HepG2 (cell line): ENCODE results near the gene CNTN4. TPM values are rescaled to one million over a fixed set of nuclear protein-coding genes. Genes with fewer than 3 reads are reported as not detected.

Experiments used
- ATAC-seq: fragments of 200-7000 bp; cut with Tn5 transposase; 3 replicates; pipeline ENCODE4 v1.9.1; 2020; ENCODE audit warnings: mild to moderate bottlenecking, moderate library complexity
- BruUV-seq: library from RNA; stranded (reverse); fragments of 400-500 nt; replicated peaks from 2 replicates; lab custom pipeline; 2021; lab: Mats Ljungman, UMichigan
- CTCF ChIA-PET: fragments of 300-600 bp; formaldehyde crosslinking; extraction: SDS; loops from one replicate; lab custom pipeline; 2021; ENCODE audit warnings: low total read pairs, inconsistent platforms, low intra/inter-chr PET ratio; lab: Yijun Ruan, JAX
- POLR2A ChIA-PET: fragments of 350-600 bp; sonication (Branson Sonifier 250); formaldehyde crosslinking; loops from one replicate; lab custom pipeline; 2020; ENCODE audit warnings: antibody characterized with exemption, inconsistent platforms; lab: Yijun Ruan, JAX
- DNase-seq: peaks from one replicate; pipeline ENCODE4 v3.0.0-alpha.2; 2015; ENCODE audit warnings: low spot score
- FAIRE-seq: peaks from 3 replicates; lab custom pipeline; 2011; peaks lifted over from hg19 to GRCh38; lab: Jason Lieb, UNC
- H2AFZ ChIP-seq: one replicate; pipeline ENCODE4 v1.6.1; 2011; ENCODE audit warnings: low read length, inconsistent platforms
- H3K27ac ChIP-seq: fragments of 300-600 bp; 3 replicates; pipeline ENCODE4 v1.8.0; 2011; ENCODE audit warnings: mixed run types, mild to moderate bottlenecking, mixed read lengths, low read length, inconsistent platforms; ENCODE audit not compliant: insufficient read depth; ENCODE audit errors: extremely low read length
- H3K27me3 ChIP-seq, 2 experiments: fragments of 200-600 bp in 1 of 2; 2 replicates in 1 of 2; 3 replicates in 1 of 2; pipeline versions ENCODE4 v1.6.0 to v1.8.0; 2011; ENCODE audit warnings: low read length in 2 of 2, mild to moderate bottlenecking in 2 of 2, moderate library complexity in 2 of 2, inconsistent platforms in 1 of 2; ENCODE audit not compliant: insufficient read depth in 2 of 2, control insufficient read depth in 1 of 2
- H3K36me3 ChIP-seq, 2 experiments: fragments of 200-600 bp in 1 of 2; replicated peaks in 1 of 2; 2 replicates in 1 of 2; 3 replicates in 1 of 2; pipeline versions ENCODE4 v1.5.1 to v1.8.0; 2011; ENCODE audit warnings: low read length in 2 of 2, inconsistent platforms in 1 of 2; ENCODE audit not compliant: insufficient read depth in 2 of 2, control insufficient read depth in 1 of 2
- H3K4me1 ChIP-seq: 2 replicates; pipeline ENCODE4 v1.5.1; 2012; ENCODE audit warnings: low read length, inconsistent platforms; ENCODE audit not compliant: insufficient read depth
- H3K4me2 ChIP-seq: 2 replicates; pipeline ENCODE4 v1.6.0; 2011; ENCODE audit warnings: low read depth, low read length, inconsistent platforms
- H3K4me3 ChIP-seq, 3 experiments: fragments of 200-600 bp in 1 of 3; sonication (generic), shearing (Covaris generic) in 1 of 3; replicated peaks in 1 of 3; 2 replicates each; pipeline ENCODE4 v1.5.1; 2011 to 2016; ENCODE audit warnings: low read length in 3 of 3, inconsistent platforms in 2 of 3, low read depth in 2 of 3, mild to moderate bottlenecking in 2 of 3, control low read depth in 1 of 3, mixed read lengths in 1 of 3; ENCODE audit not compliant: insufficient read depth in 1 of 3
- H3K79me2 ChIP-seq: one replicate; pipeline ENCODE4 v1.6.1; 2011; ENCODE audit warnings: low read length, inconsistent platforms; ENCODE audit not compliant: insufficient read depth
- H3K9ac ChIP-seq: 2 replicates; pipeline ENCODE4 v1.6.0; 2011; ENCODE audit warnings: mild to moderate bottlenecking, low read depth, low read length, inconsistent platforms; ENCODE audit not compliant: insufficient read depth
- H3K9me3 ChIP-seq: 2 replicates; pipeline ENCODE4 v1.5.1; 2012; ENCODE audit warnings: mild to moderate bottlenecking, low read length
- H4K20me1 ChIP-seq: 2 replicates; pipeline ENCODE4 v1.6.0; 2011; ENCODE audit warnings: inconsistent platforms, mild to moderate bottlenecking, low read length, moderate library complexity; ENCODE audit not compliant: insufficient read depth
- ERF ChIP-seq: IDR thresholded peaks from 2 replicates; pipeline ENCODE4 v1.6.1; 2018; ENCODE audit warnings: missing biosample characterization, missing genetic modification reagents
- GFI1 ChIP-seq: sonication (generic); formaldehyde crosslinking; IDR thresholded peaks from 2 replicates; pipeline ENCODE4 v1.5.0; 2020; ENCODE audit warnings: missing genetic modification reagents, mild to moderate bottlenecking, borderline replicate concordance
- HMG20B ChIP-seq: conservative IDR thresholded peaks from 2 replicates; pipeline ENCODE4 v1.6.1; 2016; ENCODE audit warnings: missing genetic modification reagents, missing compliant biosample characterization
- JARID2 ChIP-seq: sonication (generic); formaldehyde crosslinking; IDR thresholded peaks from 2 replicates; pipeline ENCODE4 v1.8.1; 2023; ENCODE audit warnings: missing genetic modification reagents, inconsistent platforms; ENCODE audit not compliant: insufficient replicate concordance
- KMT2A ChIP-seq: sonication (generic); formaldehyde crosslinking; IDR thresholded peaks from 2 replicates; pipeline ENCODE4 v1.4.0; 2020; ENCODE audit warnings: missing genetic modification reagents
- SMYD3 ChIP-seq: sonication (generic); formaldehyde crosslinking; IDR thresholded peaks from 2 replicates; pipeline ENCODE4 v1.8.1; 2023; ENCODE audit warnings: mild to moderate bottlenecking, missing genetic modification reagents
- YEATS4 ChIP-seq: sonication (generic); formaldehyde crosslinking; IDR thresholded peaks from 2 replicates; pipeline ENCODE4 v1.4.0; 2020; ENCODE audit warnings: missing genetic modification reagents, borderline replicate concordance
- ZBTB1 ChIP-seq: sonication (generic); formaldehyde crosslinking; IDR thresholded peaks from 2 replicates; pipeline ENCODE4 v1.4.0; 2020; ENCODE audit warnings: missing genetic modification reagents, borderline replicate concordance
- ZNF251 ChIP-seq: sonication (generic); formaldehyde crosslinking; IDR thresholded peaks from 2 replicates; pipeline ENCODE4 v1.9.0; 2021; ENCODE audit warnings: mild to moderate bottlenecking, missing genetic modification reagents
- ZNF264 ChIP-seq: sonication (generic); formaldehyde crosslinking; IDR thresholded peaks from 2 replicates; pipeline ENCODE4 v1.4.0; 2020; ENCODE audit warnings: missing genetic modification reagents
- ZNF556 ChIP-seq: sonication (generic); formaldehyde crosslinking; IDR thresholded peaks from 2 replicates; pipeline ENCODE4 v1.4.0; 2020; ENCODE audit warnings: mild to moderate bottlenecking, missing genetic modification reagents, borderline replicate concordance
- WGBS: methylation state at CpG from one replicate; pipeline ENCODE4 v1.1.6; 2017; ENCODE audit warnings: low lambda C conversion rate; 5-methylcytosine and 5-hydroxymethylcytosine counted together
- in situ Hi-C: cut with HindIII; loops from 2 replicates; pipeline ENCODE4 v1.10.0; 2017; ENCODE audit warnings: low pct_unique_long_range_greater_than_20kb; ENCODE audit not compliant: extremely low pct_ligation_motif_present
- intact Hi-C: fragments of 100-400 bp; cut with micrococcal nuclease; formaldehyde crosslinking; loops from one replicate; pipeline ENCODE4 v1.10.0; 2022; ENCODE audit not compliant: unreplicated experiment
- polyA plus RNA-seq, 8 experiments: library from polyadenylated mRNA; depleted of rRNA in 3 of 8; stranded (reverse) in 7 of 8; unstranded in 1 of 8; fragments of >200 nt; fragmentation: Illumina TruSeq in 4 of 8; extraction: Trizol in 4 of 8; gene quantifications; 2 replicates each; pipeline versions ENCODE4 v1.2.1 to v1.2.3, GENCODE V29; 2011 to 2016; ENCODE audit warnings: low read depth in 4 of 8, missing spikeins in 1 of 8, mixed read lengths in 1 of 8; ENCODE audit not compliant: insufficient read depth in 1 of 8
- total RNA-seq, 5 experiments: library from RNA; depleted of rRNA; stranded (reverse); fragments of >200 nt; fragmentation: Illumina TruSeq; extraction: Trizol; gene quantifications; 2 replicates each; pipeline ENCODE4 v1.2.3, GENCODE V29; 2016; ENCODE audit warnings: low read depth in 1 of 5
- TF ChIP-seq, protein P1 (sequence below), 2 experiments: sonication (generic) in 1 of 2; formaldehyde crosslinking in 1 of 2; IDR thresholded peaks; 2 replicates each; pipeline versions ENCODE4 v1.4.0 to v1.6.1; 2016 to 2020; ENCODE audit warnings: borderline replicate concordance in 1 of 2, low read depth in 1 of 2, mild to moderate bottlenecking in 1 of 2, missing genetic modification reagents in 1 of 2

The CNTN4 gene
- total and polyA plus RNA-seq, 2 of the 13 experiments (the other 11 are each of a cell fraction or from before 2014, with no cell fraction given) = 0.01 to 0.13 TPM

DNA sequence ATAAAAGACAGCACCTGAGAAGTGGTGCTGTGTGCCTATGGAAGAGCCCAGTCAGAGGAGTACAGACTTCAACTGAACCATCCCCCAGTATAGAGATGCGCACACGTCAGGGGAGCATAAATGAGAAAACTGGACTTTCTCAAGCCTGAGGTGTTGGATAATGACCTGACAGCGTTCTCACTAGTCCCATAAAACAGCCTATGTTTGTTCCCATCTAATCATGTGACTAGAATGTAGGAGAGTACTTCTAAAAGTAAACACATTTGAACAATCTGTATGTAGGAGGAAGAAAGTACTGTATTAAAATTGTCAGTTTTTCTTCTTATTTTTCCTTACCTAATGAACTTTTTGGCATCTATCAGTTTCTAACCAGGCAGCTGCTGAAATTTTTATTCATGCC lies 498.9 kb downstream of the CNTN4 start:
- 0% methylated on average over 3 of the region's 3 CpGs for WGBS
- FAIRE-seq (no peak), ATAC-seq (no peak), DNase-seq (no peak)
- H3K36me3 ChIP-seq = no peaks in the 10 kb centered on the region
- ChIA-PET POLR2A (no interaction called here), CTCF (no interaction called here)
- no peak overlapping the region for H3K4me2 ChIP-seq
- no peaks in the 10 kb centered on the region for H3K79me2 ChIP-seq
- TF ChIP-seq ERF (CRISPR knock-in tag) (no peak), ZNF264 (CRISPR knock-in tag) (no peak), GFI1 (CRISPR knock-in tag) (no peak), ZNF251 (CRISPR knock-in tag) (no peak), SMYD3 (CRISPR knock-in tag) (no peak), HMG20B (CRISPR knock-in tag) (no peak), ZNF556 (CRISPR knock-in tag) (no peak), JARID2 (no peak), ZBTB1 (CRISPR knock-in tag) (no peak), KMT2A (no peak), YEATS4 (CRISPR knock-in tag) (no peak)
- TF ChIP-seq, protein P1, sequence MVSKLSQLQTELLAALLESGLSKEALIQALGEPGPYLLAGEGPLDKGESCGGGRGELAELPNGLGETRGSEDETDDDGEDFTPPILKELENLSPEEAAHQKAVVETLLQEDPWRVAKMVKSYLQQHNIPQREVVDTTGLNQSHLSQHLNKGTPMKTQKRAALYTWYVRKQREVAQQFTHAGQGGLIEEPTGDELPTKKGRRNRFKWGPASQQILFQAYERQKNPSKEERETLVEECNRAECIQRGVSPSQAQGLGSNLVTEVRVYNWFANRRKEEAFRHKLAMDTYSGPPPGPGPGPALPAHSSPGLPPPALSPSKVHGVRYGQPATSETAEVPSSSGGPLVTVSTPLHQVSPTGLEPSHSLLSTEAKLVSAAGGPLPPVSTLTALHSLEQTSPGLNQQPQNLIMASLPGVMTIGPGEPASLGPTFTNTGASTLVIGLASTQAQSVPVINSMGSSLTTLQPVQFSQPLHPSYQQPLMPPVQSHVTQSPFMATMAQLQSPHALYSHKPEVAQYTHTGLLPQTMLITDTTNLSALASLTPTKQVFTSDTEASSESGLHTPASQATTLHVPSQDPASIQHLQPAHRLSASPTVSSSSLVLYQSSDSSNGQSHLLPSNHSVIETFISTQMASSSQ (IDR thresholded peaks at IDR 0.05; ENCODE audit: low read depth) = no peak
- TF ChIP-seq, protein P1 (CRISPR knock-in tag; IDR thresholded peaks at IDR 0.05; ENCODE audit: borderline replicate concordance) = no peak
- no peaks in the 10 kb centered on the region for H3K9me3 ChIP-seq
- intact Hi-C loops (no loop called here), in situ Hi-C loops (no loop called here)
- H3K4me1 ChIP-seq = no peaks in the 10 kb centered on the region
- no peak overlapping the region for H3K4me3 ChIP-seq
- BruUV-seq = no TSS peak
- H3K27me3 ChIP-seq = no peaks in the 10 kb centered on the region
- H3K27ac ChIP-seq = no peak overlapping the region
- no peaks in the 10 kb centered on the region for H4K20me1 ChIP-seq
- no peak overlapping the region for H3K9ac ChIP-seq
- H2AFZ ChIP-seq = no peak overlapping the region
